Uterus (tissue), 2 donors: ENCODE measurements around the gene CCDC69.

Experiments
- CTCF ChIP-seq, 4 experiments: fragments of 200-600 bp in 2 of 4; fragments of 450-650 bp in 2 of 4; sonication (generic) in 2 of 4; IDR thresholded peaks; one replicate each; pipeline ENCODE4 v1.5.1; 2016 to 2019; ENCODE audit warnings: antibody characterized with exemption in 4 of 4, mild to moderate bottlenecking in 2 of 4, moderate library complexity in 1 of 4
- POLR2A ChIP-seq, 2 donors: fragments of 450-650 bp; IDR thresholded peaks; one replicate each; pipeline ENCODE4 v1.6.1; 2016; ENCODE audit warnings: antibody characterized with exemption in 2 of 2, mild to moderate bottlenecking in 1 of 2, moderate library complexity in 1 of 2

GRCh38 chr5:151186538-151186937, 37.4 kb downstream of the CCDC69 start:
- no peak for TF ChIP-seq CTCF (IDR thresholded peaks at IDR 0.05)
- no peak for TF ChIP-seq POLR2A (IDR thresholded peaks at IDR 0.05)
